Liver (tissue), 3 donors: ENCODE results near the gene DIDO1.

Source experiments
- FOXA2 ChIP-seq: IDR thresholded peaks from 2 replicates; pipeline ENCODE4 v1.6.1; 2016; ENCODE audit warnings: antibody characterized with exemption
- GABPA ChIP-seq, 2 donors: IDR thresholded peaks in 1 of 2; conservative IDR thresholded peaks in 1 of 2; 2 replicates each; pipeline ENCODE4 v1.6.1; 2016; ENCODE audit warnings: antibody characterized with exemption in 2 of 2, mild to moderate bottlenecking in 1 of 2, moderate library complexity in 1 of 2
- HNF4G ChIP-seq: IDR thresholded peaks from 2 replicates; pipeline ENCODE4 v1.6.1; 2016; ENCODE audit warnings: antibody characterized with exemption
- JUND ChIP-seq, 2 donors: IDR thresholded peaks; 2 replicates each; pipeline ENCODE4 v1.6.1; 2016; ENCODE audit warnings: antibody characterized with exemption in 2 of 2
- RXRA ChIP-seq, 2 donors: IDR thresholded peaks; 2 replicates each; pipeline ENCODE4 v1.6.1; 2017 to 2018; ENCODE audit warnings: antibody characterized with exemption in 2 of 2, mild to moderate bottlenecking in 1 of 2
- SP1 ChIP-seq: IDR thresholded peaks from 2 replicates; pipeline ENCODE4 v1.6.1; 2018; ENCODE audit warnings: antibody characterized with exemption, mild to moderate bottlenecking
- TAF1 ChIP-seq: conservative IDR thresholded peaks from 2 replicates; pipeline ENCODE4 v1.6.1; 2016; ENCODE audit warnings: antibody characterized with exemption, mild to moderate bottlenecking
- YY1 ChIP-seq: IDR thresholded peaks from 2 replicates; pipeline ENCODE4 v1.6.1; 2016; ENCODE audit warnings: antibody characterized with exemption, mild to moderate bottlenecking
- TF ChIP-seq, protein P1 (sequence below): fragments of 150-350 bp; IDR thresholded peaks from 2 replicates; pipeline ENCODE4 v1.5.1; 2017; ENCODE audit warnings: improper control_type of control experiment, low read depth, low read length; ENCODE audit not compliant: missing input control
- TF ChIP-seq, protein P2 (sequence below): IDR thresholded peaks from 2 replicates; pipeline ENCODE4 v1.6.1; 2016; ENCODE audit warnings: antibody characterized with exemption
- TF ChIP-seq, protein P3 (sequence below): IDR thresholded peaks from 2 replicates; pipeline ENCODE4 v1.6.1; 2016; ENCODE audit warnings: antibody characterized with exemption
- TF ChIP-seq, protein P4 (sequence below): IDR thresholded peaks from 2 replicates; pipeline ENCODE4 v1.6.1; 2016; ENCODE audit warnings: antibody characterized with exemption
- donor health status: healthy.
- donor health status: healthy.

DNA sequence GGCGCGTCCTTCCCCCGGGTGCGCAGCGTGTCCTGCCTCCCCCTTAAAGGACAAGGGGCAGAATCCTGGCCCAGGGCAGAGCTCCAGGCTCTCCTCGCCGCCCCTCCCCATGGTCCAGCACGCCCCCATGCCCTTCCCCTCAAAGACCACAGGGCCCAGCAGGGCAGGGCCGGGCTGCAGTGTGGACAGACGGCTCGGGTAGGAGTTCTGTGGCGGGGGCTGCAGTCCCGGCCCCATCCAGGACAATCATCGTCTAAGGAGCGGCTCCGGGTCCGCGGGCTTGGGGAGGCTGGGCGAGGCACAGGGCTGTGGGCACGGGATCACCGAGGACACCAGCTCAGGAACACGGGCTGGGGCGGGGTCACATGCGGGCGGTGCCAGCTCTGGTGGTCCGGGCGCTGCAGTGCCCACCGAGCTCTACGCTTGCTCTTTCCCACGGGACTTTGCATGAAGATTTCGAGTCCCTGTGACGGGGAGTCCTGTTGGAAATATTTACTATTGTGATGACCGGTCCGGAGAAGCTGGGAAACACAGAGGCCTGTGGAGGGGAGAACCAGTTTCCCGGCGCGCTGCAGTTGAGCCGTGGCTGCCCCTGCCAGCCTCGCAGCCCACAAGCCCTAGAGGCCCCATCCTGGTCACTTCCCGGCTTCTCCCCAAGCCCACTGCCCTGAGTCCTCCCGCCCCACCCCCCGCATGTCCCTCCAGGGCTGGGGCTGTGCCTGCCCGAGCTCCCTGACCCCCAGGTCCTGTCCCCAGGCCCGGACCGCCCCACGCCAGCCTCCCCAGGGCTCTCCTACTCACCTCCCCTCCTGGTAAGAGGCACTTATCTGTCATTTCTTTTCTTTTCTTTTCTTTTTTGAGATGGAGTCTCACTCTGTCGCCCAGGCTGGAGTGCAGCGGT lies 46.8 kb upstream of the DIDO1 start:
- TF ChIP-seq, protein P1, sequence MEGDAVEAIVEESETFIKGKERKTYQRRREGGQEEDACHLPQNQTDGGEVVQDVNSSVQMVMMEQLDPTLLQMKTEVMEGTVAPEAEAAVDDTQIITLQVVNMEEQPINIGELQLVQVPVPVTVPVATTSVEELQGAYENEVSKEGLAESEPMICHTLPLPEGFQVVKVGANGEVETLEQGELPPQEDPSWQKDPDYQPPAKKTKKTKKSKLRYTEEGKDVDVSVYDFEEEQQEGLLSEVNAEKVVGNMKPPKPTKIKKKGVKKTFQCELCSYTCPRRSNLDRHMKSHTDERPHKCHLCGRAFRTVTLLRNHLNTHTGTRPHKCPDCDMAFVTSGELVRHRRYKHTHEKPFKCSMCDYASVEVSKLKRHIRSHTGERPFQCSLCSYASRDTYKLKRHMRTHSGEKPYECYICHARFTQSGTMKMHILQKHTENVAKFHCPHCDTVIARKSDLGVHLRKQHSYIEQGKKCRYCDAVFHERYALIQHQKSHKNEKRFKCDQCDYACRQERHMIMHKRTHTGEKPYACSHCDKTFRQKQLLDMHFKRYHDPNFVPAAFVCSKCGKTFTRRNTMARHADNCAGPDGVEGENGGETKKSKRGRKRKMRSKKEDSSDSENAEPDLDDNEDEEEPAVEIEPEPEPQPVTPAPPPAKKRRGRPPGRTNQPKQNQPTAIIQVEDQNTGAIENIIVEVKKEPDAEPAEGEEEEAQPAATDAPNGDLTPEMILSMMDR, result no peak
- no peak for TF ChIP-seq RXRA (IDR thresholded peaks at IDR 0.05)
- TF ChIP-seq, protein P2, sequence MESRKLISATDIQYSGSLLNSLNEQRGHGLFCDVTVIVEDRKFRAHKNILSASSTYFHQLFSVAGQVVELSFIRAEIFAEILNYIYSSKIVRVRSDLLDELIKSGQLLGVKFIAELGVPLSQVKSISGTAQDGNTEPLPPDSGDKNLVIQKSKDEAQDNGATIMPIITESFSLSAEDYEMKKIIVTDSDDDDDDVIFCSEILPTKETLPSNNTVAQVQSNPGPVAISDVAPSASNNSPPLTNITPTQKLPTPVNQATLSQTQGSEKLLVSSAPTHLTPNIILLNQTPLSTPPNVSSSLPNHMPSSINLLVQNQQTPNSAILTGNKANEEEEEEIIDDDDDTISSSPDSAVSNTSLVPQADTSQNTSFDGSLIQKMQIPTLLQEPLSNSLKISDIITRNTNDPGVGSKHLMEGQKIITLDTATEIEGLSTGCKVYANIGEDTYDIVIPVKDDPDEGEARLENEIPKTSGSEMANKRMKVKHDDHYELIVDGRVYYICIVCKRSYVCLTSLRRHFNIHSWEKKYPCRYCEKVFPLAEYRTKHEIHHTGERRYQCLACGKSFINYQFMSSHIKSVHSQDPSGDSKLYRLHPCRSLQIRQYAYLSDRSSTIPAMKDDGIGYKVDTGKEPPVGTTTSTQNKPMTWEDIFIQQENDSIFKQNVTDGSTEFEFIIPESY, result no peak
- TF ChIP-seq, protein P3, sequence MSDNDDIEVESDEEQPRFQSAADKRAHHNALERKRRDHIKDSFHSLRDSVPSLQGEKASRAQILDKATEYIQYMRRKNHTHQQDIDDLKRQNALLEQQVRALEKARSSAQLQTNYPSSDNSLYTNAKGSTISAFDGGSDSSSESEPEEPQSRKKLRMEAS, result no peak
- no peak for TF ChIP-seq SP1
- TF ChIP-seq FOXA2, result no peak
- TF ChIP-seq, protein P4, sequence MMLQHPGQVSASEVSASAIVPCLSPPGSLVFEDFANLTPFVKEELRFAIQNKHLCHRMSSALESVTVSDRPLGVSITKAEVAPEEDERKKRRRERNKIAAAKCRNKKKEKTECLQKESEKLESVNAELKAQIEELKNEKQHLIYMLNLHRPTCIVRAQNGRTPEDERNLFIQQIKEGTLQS, result no peak
- TF ChIP-seq YY1, result no peak
- no peak for TF ChIP-seq HNF4G
- TF ChIP-seq TAF1, result no peak
- no peak for TF ChIP-seq JUND (IDR thresholded peaks at IDR 0.05)
- TF ChIP-seq GABPA (IDR thresholded peaks at IDR 0.05 in 1 of 2, conservative IDR thresholded peaks at IDR 0.05 in 1 of 2), result no peak
